ENCODE results near the gene TRIM9.
A peak's percentile ranks its signal among the peaks of the same experiment; 100 is the strongest.

Gene TRIM9

DNA sequence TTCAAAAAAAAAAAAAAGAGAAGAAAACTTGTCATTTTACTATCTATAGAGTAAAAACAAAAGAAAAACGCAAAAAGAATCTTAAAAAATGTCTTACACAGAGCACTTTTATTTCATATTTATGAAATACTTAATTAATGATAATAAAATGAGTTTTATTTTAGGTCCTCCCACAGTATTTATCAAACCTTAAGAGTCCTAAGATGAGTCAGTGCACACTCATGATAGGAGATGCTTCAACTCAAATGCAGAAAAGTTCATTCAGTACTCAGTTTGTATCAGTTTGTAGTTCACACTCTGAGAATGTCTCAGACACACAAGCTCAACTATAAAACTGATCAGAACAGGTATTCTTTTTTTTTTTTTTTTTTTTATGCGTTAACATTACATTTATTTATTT, 41.7 kb downstream of the TRIM9 start:
- no peak for DNase-seq

DNA sequence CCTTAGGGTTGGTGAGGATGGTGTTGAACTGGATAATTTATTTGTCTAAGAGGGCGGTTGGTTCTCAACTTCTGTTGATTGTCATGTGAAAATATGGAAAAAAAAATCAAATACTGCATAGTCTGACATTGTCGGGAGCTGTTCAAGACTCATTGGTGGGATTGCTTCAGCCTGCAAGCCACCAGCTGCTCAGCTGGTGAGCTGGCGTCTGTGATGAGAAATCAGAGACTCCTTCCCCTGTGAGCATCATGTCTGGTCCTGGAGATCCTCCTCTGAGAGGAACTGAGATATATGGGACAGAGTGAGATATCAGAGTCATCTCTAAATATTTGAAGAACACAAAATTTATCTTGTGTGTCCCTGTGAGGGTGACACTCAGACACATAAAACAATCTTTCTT, 49.9 kb downstream of the TRIM9 start:
- DNase-seq, result no peak

DNA sequence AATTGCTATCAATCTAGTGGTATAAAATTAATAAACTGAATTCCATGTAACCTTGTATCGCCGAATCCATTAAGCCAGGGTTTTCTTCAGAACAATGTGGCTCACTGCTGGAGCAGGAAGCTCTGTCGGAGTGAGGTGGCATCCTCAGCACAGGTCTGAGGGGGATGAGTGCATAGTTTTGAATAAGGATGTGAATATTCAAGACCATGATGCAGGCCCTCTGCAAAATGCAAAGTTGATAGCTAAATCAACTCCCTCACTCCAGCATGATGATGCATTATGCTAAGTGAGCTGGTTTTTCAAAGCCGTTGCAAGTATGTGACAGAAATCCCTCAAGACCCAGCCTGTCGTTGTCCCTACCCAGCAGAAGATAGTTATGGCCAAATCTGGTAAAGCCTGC, 53.0 kb downstream of the TRIM9 start:
- no peak for DNase-seq

DNA sequence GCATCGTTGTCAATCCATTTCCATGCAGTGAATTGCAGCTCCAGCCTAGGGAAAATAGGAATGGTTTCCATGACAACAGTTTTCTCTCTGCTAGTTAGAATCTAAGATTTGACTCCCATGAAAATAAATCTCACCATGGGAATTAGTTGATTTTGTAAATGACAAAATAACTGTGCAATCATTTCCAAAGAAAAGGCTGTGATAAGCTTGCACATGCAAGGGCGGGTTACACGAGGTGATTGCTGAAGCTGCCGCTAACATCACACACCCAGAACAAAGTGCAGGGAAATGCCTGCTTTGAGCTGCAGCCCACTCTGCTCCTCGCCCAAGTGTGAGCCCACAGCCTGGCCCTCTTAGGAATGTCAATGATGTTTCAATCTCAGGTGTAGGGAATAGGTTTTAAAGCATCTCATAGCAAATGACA, 53.8 kb downstream of the TRIM9 start:
- peak; percentile 54 for DNase-seq

DNA sequence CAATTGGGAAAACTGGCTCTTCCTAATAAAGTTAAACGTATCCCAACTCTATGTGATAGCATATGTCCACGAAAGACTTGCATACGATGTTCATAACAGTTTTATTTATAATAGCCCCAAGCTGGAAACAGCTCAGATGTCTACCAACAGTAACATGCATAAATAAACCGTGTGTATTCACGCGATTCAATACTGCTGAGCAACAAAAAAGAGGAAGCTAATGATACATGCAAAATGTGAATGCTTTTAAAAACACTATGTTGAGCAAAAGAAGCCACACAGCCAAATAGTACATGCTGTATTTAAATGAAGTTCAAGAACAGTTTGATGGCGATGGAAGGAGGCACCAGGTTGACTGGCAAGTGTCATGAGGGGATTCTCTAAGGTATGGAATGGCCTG, 55.7 kb downstream of the TRIM9 start:
- DNase-seq, result no peak

DNA sequence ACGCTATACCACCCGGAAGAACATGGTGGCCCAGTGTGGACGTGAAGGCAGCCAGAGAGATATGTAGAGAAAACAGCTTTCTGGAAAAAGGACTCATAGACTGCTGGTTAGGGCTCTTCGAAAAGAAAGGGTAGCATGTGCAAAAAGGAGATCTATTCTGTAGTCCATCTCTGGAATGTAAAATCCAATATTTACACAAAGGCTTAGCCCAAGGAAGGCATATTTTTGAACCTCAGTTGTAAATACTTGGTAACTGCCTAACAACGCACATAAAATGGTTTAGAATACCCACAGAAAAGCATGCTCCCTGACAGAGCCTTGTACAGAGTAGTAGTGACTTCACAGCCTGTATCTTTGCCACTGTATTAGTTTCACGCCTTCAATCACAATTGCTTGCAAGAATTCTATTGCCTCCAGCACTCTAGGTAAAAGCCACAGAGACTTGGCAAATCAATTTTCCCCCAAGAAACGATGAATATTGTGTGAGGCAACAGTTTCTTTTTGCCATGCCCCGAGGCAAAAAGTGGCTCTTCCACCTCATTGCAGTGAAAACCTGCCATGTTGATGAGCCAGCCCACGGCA, 59.2 kb downstream of the TRIM9 start:
- no peak for DNase-seq

DNA sequence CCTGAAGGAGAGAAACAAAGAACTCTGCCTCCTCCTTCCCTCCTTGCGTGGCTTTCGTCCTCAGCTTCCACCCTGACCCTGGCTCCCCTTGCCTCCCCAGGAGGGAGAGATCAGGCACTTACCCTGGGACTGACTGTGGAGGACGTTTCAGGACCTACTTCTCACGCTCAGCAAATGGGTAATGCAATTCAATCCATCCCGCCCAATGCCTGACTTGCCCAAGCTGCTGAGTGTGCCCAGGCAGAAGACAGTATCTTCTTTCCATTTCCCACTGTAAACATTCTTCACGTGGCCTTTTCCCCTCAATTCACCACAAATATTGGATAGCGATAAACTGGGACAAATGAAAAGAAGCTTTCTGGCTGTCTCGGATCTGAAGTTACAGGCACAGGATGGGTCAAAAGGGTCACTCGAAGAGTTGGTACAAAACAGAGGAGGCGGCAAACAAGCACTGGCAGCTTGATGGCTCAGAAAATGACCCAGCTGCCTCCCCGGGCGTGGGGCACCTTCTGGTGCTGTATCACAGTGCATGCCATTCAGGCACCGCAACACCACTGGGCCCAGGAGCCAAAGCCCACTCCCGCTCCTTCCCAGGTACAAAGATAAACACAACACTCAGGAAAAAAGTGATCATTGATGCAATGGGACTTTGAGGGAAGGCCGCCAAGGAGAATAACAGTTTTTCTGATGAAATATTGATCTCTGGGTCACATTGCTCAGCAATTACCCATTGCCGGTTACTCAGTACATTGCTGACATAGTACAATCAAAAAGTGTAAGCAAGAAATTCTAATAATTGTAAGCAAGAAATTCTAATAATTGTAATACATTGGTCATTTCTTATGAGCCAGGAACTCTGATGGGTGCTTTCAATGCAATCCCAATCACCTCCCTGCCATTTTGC, 65.8 kb downstream of the TRIM9 start:
- DNase-seq, result no peak

DNA sequence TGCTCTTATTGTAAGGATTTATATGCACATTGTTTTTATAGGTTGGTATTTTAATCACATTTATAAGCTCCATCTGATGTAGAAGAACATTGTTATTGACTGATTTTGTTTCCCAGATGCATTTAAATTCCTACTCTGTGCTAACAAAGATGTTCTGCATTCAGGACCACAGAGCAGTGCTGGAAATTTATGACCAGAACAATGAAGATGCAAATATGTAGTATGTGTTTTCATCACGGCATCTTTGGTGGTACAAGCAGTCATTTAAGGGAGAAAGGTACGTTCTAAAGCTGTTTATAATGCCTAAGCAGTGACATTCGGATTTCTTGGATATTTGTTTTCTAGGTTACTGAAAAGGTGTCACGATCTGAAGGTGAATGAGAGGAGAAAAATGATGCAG, 66.5 kb downstream of the TRIM9 start:
- DNase-seq, result no peak

DNA sequence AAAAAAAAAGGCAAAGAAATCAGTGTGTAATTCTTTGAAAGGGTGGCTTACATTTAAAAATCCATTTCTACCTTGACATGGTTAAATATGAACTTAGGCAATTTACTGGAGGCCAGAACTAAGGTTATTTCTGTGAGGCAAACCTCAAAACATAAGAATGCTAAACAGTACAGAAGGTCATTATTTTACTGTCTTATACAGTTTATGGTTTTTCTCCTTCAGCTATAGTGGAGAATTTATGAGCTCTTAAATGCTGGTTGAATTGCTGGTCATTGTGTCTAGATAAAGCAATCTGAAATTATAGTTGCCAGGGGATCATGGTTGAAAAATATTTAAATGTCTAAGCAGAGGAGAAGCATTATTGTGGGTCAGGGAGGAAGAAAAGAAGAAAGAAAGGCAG, 70.5 kb downstream of the TRIM9 start:
- no peak for DNase-seq

DNA sequence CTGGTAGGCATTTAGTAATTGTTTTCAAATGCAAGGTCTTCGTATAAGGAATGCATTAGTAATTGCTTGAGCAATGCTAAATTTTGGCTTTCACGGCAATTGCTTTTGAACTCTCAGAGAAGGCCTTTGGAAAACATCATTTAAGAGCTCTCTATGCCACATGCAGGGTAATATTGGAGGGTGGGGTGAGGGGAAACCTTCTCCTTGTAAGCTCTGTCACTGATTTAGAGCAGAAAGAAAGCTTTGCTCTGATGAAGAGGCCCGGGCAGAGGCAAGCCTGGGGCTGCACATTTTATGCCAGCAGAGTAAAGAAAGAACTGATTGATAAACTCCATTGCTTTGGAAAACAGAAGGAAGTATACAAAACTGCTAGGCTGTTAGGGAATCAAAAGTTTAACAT, 70.9 kb downstream of the TRIM9 start:
- no peak for DNase-seq

DNA sequence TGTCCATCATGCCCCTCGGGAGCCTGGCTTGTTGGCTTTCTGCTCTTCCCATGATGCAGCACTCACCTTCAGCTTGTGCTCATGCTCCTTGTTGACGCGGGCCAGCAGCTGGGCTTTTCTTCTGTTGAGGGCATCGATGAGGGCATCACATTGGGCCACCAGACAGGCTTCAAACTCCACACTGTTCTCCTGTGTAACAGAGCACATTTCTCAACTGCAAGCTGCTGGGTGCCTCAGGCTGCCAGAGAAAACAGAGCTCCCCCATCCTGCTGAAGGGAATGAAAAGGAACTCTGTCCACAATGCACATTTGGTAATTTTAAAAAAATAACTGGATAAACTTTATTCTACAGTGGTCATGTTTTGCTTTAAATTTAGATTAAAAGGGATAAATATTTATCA, 72.1 kb downstream of the TRIM9 start:
- no peak for DNase-seq

DNA sequence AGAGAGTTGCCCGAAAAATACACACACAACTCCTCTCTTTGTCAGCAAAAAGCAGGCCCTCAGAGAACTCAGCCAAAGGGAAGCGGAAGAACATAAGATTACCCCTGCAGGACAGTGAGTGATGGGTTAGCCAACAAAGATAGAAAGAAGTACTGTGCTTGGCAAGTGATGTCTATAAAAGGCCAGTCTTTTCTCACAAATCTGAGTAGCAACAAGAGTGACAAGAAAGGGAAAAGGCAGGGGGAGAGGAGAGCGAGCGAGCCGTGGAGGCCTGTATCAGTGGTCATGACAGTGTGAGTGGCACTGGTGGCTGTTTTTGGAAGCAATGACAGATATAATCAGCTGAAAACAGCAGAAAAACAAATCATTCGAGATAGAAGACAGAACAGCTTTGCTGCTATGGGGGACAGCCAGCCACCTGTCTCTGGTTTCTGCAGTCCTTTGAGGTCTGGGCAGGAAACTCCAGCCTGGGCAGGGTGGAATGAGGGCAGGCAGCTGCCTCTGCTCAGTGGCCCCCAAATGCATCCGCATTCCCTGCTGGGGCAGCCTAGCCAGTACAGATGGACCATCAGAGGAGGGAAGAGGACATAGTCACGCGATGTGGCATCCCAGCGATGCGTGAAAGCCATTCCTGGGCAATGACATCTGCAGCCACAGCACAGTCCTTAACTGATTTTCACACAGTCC, 74.7 kb downstream of the TRIM9 start:
- peak; percentile 88 for DNase-seq

DNA sequence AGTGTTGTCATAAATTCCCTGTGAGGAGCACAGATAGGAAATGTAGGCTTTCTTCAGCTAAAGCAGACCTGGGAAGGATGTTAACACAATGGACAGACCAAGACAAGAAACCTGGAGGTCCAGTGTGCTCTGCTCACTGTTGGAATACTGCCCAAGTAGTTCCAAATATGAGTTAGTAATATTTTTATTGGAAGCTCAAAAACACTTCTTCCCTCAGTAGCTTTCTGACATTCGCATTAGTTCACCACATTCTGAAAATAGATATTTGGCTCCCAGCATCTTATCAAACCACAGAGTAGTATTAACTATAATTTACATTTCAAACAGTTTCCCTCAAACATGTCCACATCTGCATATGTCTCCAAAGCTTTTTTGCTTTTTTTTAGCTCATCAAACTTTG, 75.8 kb downstream of the TRIM9 start:
- DNase-seq, result no peak

DNA sequence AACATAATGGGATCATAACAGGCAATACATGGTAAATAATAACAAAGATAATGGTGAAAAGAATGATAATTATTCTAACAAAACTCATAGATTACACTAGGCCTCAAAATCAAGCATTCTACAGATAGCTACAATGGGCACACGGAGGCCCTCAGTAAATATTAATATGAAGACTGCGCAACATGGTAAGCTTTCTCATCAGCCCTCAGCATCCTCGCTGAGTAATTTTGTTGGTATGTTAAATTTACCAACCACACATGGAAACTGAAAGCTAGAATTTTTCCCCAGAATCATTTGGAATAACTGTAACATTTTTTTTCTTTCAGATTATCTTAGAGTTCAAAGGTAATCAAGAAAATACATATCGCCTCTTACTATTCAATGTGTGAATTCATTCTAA, 76.4 kb downstream of the TRIM9 start:
- no peak for DNase-seq

DNA sequence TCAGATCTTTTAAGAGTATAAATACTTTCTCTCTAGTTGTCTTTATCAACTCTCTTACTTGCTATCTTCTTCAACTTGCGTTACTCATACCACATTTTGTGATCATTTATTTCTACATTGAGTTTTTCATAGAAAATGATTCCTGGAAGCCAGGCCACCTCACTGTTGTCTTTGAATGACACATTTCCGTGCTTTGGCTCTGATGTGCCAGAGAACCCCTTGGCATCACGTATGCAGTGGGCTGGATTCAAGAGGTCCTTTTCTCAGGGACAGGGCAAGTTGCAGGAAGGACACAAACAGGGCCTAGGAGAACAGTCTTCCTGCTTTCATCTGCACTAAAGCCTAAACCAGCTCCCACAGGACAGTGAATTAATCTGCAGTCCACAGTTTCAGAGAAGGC, 80.3 kb downstream of the TRIM9 start:
- DNase-seq, result no peak

DNA sequence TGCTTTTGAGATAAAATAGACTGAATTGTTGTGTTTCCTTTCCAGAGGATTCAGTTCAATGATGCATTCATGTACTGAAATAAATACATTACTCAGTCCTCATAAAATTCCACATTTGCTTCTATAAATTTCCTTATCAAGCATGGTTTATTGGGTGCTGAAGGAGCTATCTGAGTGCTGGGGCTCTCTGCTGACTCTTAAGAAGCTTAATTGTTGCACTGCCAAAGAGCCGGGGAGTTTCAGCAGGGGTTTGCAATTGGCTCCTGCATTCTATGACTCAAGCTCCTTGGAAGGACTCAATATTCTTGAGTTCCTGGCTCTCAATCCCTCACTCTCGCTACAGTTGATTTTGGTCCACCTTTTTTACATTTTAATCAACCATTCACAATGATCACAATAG, 80.8 kb downstream of the TRIM9 start:
- no peak for DNase-seq

DNA sequence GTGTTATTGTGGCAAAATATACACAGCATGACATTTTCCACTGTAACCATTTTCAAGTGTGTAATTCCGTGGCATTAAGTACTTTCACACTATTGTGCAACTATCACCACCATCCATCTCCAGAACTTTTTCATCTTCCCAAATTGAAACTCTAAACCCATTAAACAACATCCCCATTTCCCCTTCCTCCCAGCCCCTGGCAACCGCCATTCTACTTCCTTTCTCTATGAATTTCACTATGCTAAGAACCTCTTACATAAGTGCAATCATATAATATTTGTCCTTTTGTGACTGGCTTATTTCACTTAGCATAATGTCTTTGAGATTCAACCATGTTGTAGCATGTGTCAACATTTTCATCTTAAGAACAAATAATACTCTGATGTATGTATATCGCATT, 82.8 kb downstream of the TRIM9 start:
- DNase-seq, result no peak

DNA sequence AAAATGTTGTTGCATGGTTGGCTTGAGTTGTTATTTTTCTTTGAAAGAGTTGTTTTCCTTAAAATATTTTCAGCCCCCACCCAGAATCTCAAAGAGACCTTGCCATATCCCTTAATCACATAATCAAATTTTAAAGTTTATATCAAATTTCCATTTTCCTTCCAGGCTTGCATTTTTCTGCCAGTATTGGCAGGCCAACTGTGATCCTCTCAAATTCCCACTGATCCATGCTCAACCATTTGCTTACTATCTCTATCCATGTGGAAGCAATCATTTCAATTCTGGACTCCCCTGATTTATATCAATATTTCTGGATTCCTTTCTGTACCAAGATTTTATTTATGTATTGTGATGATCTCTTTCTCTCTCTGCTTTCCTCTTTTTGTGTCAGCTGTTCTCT, 86.5 kb downstream of the TRIM9 start:
- DNase-seq, result peak; percentile 66

DNA sequence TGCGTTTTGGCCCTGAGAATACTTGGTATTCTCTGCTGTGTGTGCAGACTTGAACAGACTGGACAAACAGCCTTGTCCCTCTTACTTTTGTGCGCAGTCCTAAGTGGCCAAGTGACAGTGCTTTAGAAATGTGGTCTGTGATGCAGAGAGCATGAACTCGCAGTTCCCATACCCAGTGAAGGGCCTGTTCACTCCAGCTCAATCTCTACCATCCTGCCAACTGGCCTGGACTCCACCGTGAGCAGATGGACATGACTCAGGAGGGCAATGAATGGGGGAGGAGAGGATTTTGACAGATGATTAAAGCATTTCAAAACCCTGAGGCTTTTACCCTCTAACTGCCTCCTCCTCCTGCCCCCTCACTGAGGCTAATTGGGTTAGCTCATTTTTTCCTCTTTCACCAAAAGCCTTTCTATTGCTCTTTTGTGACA, 88.1 kb downstream of the TRIM9 start:
- DNase-seq, result peak; percentile 80

DNA sequence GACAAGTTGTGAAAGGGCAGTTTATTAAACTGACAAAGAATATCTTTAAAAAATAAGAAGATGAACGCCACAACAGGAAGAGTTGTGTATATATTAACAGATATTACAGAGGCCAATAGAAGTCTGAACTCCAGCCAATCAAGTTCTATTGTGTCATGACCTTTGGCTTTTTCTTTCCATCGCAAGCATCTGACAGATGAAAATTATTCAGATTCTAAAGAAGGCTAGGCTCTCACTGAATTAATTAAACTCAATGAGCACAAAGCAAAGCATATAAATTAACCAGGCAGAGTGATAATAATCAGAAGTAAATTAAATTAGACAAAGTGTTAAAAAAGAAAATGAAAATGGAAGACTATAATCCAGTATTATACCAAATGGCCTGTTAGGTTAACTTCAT, 88.6 kb downstream of the TRIM9 start:
- DNase-seq, result no peak

DNA sequence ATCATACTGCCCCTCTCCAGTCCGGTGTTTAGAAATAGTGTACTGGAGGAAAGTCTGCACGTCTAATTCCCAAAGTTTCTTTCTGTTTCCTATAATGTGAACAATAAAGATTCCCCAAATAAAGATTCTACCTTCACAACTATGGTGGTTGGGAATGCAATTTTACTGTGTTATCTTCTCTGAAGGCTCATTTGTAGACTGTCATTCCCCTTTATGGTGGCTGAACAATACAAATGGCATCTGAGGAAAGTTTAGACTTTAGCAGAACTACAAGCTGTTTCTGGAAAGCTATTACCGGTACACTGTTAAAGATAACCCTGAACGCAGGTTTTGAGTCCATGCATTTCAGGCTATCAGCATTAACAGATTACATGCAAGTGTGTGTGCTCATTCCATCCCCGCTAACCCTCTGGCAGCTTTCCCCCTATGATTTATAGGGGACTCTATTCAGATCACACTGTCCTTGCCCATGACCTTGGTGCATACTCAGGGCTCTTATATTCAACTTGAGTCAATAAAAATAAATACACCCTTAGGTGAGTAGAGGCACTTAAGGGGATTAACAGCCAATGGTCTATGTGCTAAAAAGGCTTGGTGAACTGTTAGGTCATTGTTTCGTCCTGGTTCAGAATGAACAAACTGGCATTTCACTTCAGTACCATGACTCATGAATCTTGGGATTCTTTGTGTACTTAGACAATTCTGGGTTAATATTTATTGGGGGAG, 89.9 kb downstream of the TRIM9 start:
- no peak for DNase-seq

DNA sequence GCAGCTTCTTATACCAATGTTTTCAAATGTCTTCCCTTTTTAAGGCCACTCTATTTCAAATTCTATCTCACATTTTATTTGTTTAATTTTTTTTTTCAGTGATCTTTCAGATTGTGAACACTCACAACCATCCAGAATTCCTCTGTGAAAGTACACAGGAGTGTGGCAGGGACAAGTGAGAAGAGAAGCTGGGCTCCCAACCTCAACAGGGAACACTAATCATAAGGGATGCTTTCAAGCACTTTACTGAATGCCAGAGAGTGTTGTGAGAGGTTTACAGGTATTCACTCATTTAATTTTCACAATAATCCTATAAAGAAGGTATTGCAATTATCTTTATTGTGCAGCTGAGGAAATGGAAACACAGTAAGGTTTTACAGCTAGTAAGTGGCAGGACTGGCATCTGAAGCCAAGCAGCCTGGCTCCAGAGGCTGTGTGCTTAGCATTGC, 90.5 kb downstream of the TRIM9 start:
- no peak for DNase-seq

DNA sequence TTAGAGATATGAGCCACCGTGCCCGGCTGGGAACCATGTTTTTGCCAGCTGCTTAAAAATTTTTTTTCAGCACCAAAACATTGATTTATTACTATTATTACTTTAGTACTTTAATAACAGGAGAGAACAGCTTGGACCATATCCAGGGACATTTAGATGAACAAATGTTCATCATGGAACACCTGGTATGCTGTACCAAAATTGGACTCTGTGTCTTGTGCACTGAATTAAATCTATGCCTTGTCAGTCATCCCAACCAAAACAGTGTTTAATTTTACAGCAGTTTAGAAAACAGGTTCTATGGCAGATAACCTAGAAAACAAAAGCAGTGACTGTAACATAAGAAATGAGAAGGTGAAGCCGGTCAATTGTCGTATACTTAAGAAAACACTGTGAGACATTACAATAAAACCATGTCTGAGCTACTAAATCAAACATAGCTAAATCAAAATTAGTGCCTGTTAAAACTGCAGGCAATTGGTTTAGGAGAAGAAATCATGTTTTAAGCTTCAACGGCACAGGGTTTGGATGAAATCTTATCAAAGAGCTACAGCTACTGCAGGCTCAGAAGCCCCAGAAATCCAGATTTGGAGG, 92.4 kb downstream of the TRIM9 start:
- no peak for DNase-seq
